ENCODE measurements around the gene GUCY1B1. TPM values are rescaled to one million over a fixed set of nuclear protein-coding genes. Genes with fewer than 3 reads are reported as not detected.

Gene GUCY1B1
- total RNA-seq, 2 donors from 2014 or later = 0.33 to 2.3 TPM

DNA sequence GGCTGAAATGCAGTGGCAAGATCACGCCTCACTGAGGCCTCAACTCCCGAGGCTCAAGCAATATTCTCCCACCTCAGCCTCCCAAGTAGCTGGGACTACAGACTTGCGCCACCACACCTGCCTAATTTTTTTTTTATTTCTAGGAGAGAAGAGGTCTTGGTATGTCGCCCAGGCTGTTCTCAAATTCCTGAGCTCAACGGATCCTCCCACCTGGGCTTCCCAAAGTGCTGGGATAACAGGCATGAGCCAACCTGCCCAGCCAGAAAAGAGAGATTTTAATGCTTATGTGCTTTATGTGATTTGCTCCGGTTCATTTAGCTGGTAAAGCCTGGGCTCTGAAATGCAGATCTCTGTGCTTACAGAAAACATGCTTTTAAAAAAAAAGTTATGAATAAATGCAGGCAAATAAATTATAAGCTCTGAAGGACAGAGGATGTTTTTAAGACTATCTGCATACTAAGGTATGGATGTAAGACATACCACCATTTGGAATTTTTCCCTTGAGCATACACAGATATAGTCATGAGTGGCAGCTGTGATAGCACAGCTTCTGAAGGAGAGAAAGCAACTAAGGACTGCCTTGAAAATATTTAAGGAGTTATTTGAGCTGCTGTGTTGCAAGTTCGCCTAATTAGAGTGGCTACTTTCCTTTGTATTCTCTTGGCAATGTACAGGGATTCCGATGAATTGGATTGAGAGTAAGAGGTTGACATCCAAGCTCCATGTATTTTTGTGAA is 13.8 kb downstream of the GUCY1B1 start:
- ATAC-seq = no peak
- DNase-seq (ENCODE audit: low spot score) = no peak
- H3K27ac Mint-ChIP-seq = no peak overlapping the region
- no peaks in the 10 kb centered on the region for H3K36me3 Mint-ChIP-seq
- no peaks in the 10 kb centered on the region for H3K4me1 Mint-ChIP-seq (ENCODE audit: low read depth in 2 of 2)
- H3K9me3 Mint-ChIP-seq = no peaks in the 10 kb centered on the region
- no peak overlapping the region for H3K4me3 Mint-ChIP-seq
- H3K27me3 Mint-ChIP-seq = no peaks in the 10 kb centered on the region

GRCh38 chr4:155773196-155773800 is 14.5 kb downstream of the GUCY1B1 start:
- Mint-ChIP-seq H3K4me3 (no peak overlapping the region), H3K36me3 (no peaks in the 10 kb centered on the region), H3K27me3 (no peaks in the 10 kb centered on the region), H3K9me3 (no peaks in the 10 kb centered on the region), H3K4me1 (ENCODE audit: low read depth in 2 of 2) (no peaks in the 10 kb centered on the region), H3K27ac (no peak overlapping the region)
- no peak for ATAC-seq
- DNase-seq (ENCODE audit: low spot score) = no peak

- Mint-ChIP-seq H3K27me3 (no peaks in the 10 kb centered on the region), H3K4me1 (ENCODE audit: low read depth in 2 of 2) (no peaks in the 10 kb centered on the region), H3K27ac (no peak overlapping the region), H3K36me3 (no peaks in the 10 kb centered on the region), H3K9me3 (no peaks in the 10 kb centered on the region), H3K4me3 (no peak overlapping the region)
- ATAC-seq (no peak), DNase-seq (ENCODE audit: low spot score) (no peak)
Measured at GRCh38 chr4:155774033-155774432, 15.2 kb downstream of the GUCY1B1 start.

- Mint-ChIP-seq H3K4me3 (no peak overlapping the region), H3K9me3 (no peaks in the 10 kb centered on the region), H3K36me3 (no peaks in the 10 kb centered on the region), H3K4me1 (ENCODE audit: low read depth in 2 of 2) (no peaks in the 10 kb centered on the region), H3K27me3 (no peaks in the 10 kb centered on the region), H3K27ac (no peak overlapping the region)
- DNase-seq (ENCODE audit: low spot score) = no peak
- no peak for ATAC-seq
Measured at GRCh38 chr4:155777971-155778735, 19.3 kb downstream of the GUCY1B1 start.

DNA sequence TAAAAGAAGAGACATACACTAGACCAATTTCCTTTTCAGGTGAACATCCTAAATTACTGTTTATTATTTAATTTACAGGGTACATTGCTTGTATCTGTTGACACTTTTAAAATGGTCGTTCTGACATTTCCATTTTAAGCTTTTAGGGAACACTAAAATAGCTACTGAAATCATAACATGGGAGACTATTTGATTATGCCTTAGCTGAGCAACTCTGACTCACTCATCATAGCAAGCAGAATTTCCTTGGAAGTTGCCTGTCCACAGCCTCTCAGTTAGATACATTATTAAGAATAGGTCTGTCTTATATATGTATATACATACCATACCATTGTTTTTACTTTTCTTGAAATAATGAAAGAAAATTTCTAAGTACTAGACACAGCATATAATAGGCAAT is 22.0 kb downstream of the GUCY1B1 start:
- no peak overlapping the region for H3K27ac Mint-ChIP-seq
- H3K9me3 Mint-ChIP-seq = no peaks in the 10 kb centered on the region
- ATAC-seq (no peak), DNase-seq (ENCODE audit: low spot score) (no peak)
- no peaks in the 10 kb centered on the region for H3K4me1 Mint-ChIP-seq (ENCODE audit: low read depth in 2 of 2)
- H3K4me3 Mint-ChIP-seq = no peak overlapping the region
- no peaks in the 10 kb centered on the region for H3K36me3 Mint-ChIP-seq
- no peaks in the 10 kb centered on the region for H3K27me3 Mint-ChIP-seq

GRCh38 chr4:155781249-155781831 is 22.5 kb downstream of the GUCY1B1 start:
- Mint-ChIP-seq H3K9me3 (no peaks in the 10 kb centered on the region), H3K36me3 (no peaks in the 10 kb centered on the region), H3K27ac (no peak overlapping the region), H3K27me3 (no peaks in the 10 kb centered on the region), H3K4me3 (no peak overlapping the region), H3K4me1 (ENCODE audit: low read depth in 2 of 2) (no peaks in the 10 kb centered on the region)
- ATAC-seq (no peak), DNase-seq (ENCODE audit: low spot score) (no peak)

DNA sequence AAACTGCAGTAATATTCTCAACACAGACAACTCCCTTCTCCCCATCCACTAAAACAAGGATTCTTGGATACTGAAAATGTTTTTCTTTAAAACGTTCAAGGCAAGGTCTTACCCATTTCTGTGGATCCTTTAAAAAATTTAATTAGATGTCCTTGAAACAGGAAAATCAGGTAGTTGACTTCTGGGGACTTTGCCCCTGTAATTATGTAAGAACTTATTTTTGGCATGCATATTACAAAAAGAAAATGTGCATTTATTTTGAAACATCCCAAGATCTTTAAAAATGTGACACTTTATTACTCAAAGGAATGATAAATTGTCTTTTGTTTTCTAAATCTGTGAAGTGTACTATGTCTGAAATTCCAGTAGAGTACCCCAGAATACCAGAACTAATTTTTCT is 25.8 kb downstream of the GUCY1B1 start:
- no peaks in the 10 kb centered on the region for H3K9me3 Mint-ChIP-seq
- no peaks in the 10 kb centered on the region for H3K36me3 Mint-ChIP-seq
- H3K4me1 Mint-ChIP-seq (ENCODE audit: low read depth in 2 of 2) = peaks cover 0 to 4% of the 10 kb centered on the region in 2 donors
- no peak for DNase-seq (ENCODE audit: low spot score)
- no peak for ATAC-seq
- no peak overlapping the region for H3K27ac Mint-ChIP-seq
- no peak overlapping the region for H3K4me3 Mint-ChIP-seq
- no peaks in the 10 kb centered on the region for H3K27me3 Mint-ChIP-seq

DNA sequence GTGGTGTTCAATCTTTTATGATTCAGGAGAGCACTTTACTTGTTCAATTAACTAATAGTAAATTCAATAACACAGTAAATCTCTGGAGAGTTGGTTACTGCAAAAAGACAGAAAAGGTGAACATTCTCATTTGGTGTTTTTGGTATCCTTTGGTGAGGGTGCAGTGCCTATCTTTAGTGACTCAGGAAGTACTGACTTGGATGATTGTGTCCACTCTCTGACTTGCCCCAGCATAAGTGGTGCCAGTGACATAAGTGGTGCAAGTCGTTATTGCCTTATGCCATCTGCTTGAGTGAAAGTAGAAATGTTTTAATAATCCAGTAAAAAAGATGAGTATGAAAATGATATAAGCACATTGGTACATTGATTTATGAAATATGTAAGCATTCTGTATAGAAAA is 27.0 kb downstream of the GUCY1B1 start:
- no peak overlapping the region for H3K27ac Mint-ChIP-seq
- no peaks in the 10 kb centered on the region for H3K9me3 Mint-ChIP-seq
- DNase-seq (ENCODE audit: low spot score) = no peak
- no peak overlapping the region for H3K4me3 Mint-ChIP-seq
- no peak for ATAC-seq
- H3K27me3 Mint-ChIP-seq = no peaks in the 10 kb centered on the region
- H3K4me1 Mint-ChIP-seq (ENCODE audit: low read depth in 2 of 2) = peaks cover 0 to 4% of the 10 kb centered on the region in 2 donors
- H3K36me3 Mint-ChIP-seq = no peaks in the 10 kb centered on the region

DNA sequence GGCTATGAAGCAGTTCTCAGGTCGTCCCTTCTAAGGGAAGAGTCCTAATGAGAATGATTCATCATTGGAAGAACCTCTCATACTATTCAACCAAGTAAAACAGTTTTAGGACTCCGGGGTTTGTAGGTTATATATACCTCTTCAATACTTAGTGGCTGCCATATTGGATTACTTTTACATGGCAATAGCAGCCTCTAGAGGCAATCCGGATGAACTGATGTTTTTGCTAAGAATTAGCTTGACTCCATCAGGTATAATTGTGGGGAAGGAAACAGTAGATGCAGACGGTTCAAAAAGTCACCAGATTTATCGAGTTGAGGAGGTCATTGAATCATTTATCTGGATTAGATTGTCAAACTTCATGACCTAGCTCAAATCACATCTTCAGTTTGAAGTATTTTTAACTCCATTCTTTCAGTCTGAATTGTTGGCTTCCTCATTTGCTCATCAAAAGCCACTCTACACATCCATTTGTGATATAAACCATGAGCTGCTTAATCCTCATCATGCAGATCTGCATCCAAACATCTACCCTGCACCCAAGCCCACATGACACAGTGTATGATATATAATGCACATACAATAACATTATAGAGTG is 28.4 kb downstream of the GUCY1B1 start:
- Mint-ChIP-seq H3K4me3 (no peak overlapping the region), H3K27me3 (no peaks in the 10 kb centered on the region), H3K36me3 (no peaks in the 10 kb centered on the region), H3K27ac (peak overlapping the region in 1 of 2 donors; percentile 27), H3K4me1 (ENCODE audit: low read depth in 2 of 2) (peaks cover 0 to 4% of the 10 kb centered on the region in 2 donors), H3K9me3 (no peaks in the 10 kb centered on the region)
- peak; percentile 58 to 79 for ATAC-seq
- no peak for DNase-seq (ENCODE audit: low spot score)

DNA sequence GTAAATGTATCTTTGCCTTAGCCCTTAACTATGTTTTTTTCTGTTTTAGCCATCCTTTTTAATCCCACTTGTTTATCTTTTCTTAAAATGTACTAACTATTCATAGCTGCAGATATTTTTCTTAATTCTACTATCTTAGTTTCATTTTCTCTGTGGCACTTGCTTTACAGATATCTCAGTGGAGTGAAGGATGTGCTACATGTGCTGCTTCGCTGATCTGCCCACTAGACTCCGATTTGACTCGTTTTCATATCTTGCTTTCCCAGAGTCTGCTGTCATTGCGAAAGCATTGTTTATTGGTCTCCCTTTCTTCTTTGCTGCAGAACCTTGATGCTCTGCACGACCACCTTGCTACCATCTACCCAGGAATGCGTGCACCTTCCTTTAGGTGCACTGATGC is 30.6 kb downstream of the GUCY1B1 start:
- Mint-ChIP-seq H3K4me3 (no peak overlapping the region), H3K36me3 (no peaks in the 10 kb centered on the region), H3K27ac (no peak overlapping the region), H3K4me1 (ENCODE audit: low read depth in 2 of 2) (peaks cover 0 to 4% of the 10 kb centered on the region in 2 donors), H3K27me3 (no peaks in the 10 kb centered on the region), H3K9me3 (no peaks in the 10 kb centered on the region)
- no peak for ATAC-seq
- no peak for DNase-seq (ENCODE audit: low spot score)

DNA sequence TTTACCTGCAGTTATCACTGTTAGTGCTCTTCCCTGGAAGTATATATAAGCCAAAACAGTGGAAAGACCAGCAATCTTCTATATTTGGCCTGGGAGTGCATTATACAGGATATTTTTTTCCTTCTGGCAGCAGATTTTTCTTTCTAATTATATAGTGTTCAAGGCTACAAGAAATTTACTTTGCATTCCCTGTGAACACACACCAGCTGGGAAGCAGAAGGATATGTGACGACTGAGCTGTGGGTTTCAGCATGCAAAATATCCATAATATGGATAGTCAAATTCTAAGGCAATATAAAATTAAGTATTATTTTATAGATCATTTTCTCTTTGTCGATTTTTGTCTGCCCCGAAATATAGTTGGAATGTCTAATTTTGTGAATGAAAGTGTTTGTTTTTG is 31.2 kb downstream of the GUCY1B1 start:
- Mint-ChIP-seq H3K27me3 (no peaks in the 10 kb centered on the region), H3K36me3 (no peaks in the 10 kb centered on the region), H3K4me1 (ENCODE audit: low read depth in 2 of 2) (peaks cover 0 to 4% of the 10 kb centered on the region in 2 donors), H3K9me3 (no peaks in the 10 kb centered on the region), H3K4me3 (no peak overlapping the region), H3K27ac (no peak overlapping the region)
- DNase-seq (ENCODE audit: low spot score) = no peak
- ATAC-seq = no peak

GRCh38 chr4:155794589-155795236 is 35.9 kb downstream of the GUCY1B1 start:
- ATAC-seq = no peak
- no peak overlapping the region for H3K4me3 Mint-ChIP-seq
- H3K4me1 Mint-ChIP-seq (ENCODE audit: low read depth in 2 of 2) = no peaks in the 10 kb centered on the region
- no peaks in the 10 kb centered on the region for H3K36me3 Mint-ChIP-seq
- no peak overlapping the region for H3K27ac Mint-ChIP-seq
- no peak for DNase-seq (ENCODE audit: low spot score)
- H3K9me3 Mint-ChIP-seq = no peaks in the 10 kb centered on the region
- no peaks in the 10 kb centered on the region for H3K27me3 Mint-ChIP-seq

DNA sequence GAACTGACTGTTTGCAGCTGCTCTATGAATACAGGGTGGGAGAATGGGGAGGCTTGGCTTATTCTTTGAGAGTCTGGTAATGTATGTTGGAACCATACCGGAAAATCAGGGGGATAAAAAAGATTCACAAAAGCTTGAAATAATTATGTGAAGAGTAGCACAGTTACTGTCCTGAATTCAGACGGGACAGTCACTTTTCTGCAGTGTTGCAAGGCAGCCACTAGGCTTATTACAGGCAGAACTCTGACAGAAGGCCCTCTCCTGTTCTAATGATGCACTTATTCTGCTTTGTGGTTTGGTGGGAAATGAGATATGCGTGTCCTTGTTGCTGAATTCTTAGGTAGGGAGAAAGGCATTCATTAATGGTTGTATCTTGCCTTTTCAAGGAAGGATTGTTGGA is 37.2 kb downstream of the GUCY1B1 start:
- Mint-ChIP-seq H3K27me3 (no peaks in the 10 kb centered on the region), H3K4me1 (ENCODE audit: low read depth in 2 of 2) (no peaks in the 10 kb centered on the region), H3K27ac (no peak overlapping the region), H3K9me3 (no peaks in the 10 kb centered on the region), H3K36me3 (no peaks in the 10 kb centered on the region), H3K4me3 (no peak overlapping the region)
- DNase-seq (ENCODE audit: low spot score) = no peak
- ATAC-seq = no peak
